ENCODE measurements around the gene NSD1.

- TF ChIP-seq EP300 (IDR thresholded peaks at IDR 0.05) (no peak), CTCF (IDR thresholded peaks at IDR 0.05) (no peak)
Measured at GRCh38 chr5:177183766-177184360, 50.3 kb downstream of the NSD1 start.

Data from sigmoid colon (tissue), 4 donors.